Caco-2 (cell line): ENCODE measurements around the gene KCNAB1. TPM values are rescaled to one million over a fixed set of nuclear protein-coding genes. Genes with fewer than 3 reads are reported as not detected.
"Not testable (repeated sequence)": the region's sequence is repeated elsewhere in the genome, so short reads cannot be mapped to it uniquely, and the experiment has no call there.

ENCODE experiments used
- BruUV-seq: library from RNA; stranded (reverse); fragments of 400-500 nt; replicated peaks from 2 replicates; lab custom pipeline; 2021; lab: Mats Ljungman, UMichigan
- CTCF ChIA-PET: fragments of 300-600 bp; sonication (Branson Sonifier 250); formaldehyde crosslinking; loops from one replicate; lab custom pipeline; 2022; ENCODE audit warnings: antibody characterized with exemption; lab: Charles Lee
- POLR2A ChIA-PET: fragments of 300-600 bp; sonication (Branson Sonifier 250); formaldehyde crosslinking; loops from one replicate; lab custom pipeline; 2022; ENCODE audit warnings: antibody characterized with exemption; lab: Charles Lee
- DNase-seq, 2 experiments: peaks; one replicate each; pipeline versions ENCODE4 v3.0.0 to v3.0.0-alpha.2; 2020 to 2022
- H3K27me3 ChIP-seq: replicated peaks from 2 replicates; pipeline ENCODE4 v1.6.0; 2011; ENCODE audit warnings: low read length; ENCODE audit not compliant: control insufficient read depth, insufficient read depth
- H3K36me3 ChIP-seq: 2 replicates; pipeline ENCODE4 v1.5.1; 2011; ENCODE audit warnings: low read length; ENCODE audit not compliant: control insufficient read depth, insufficient read depth
- H3K4me1 ChIP-seq: fragments of 250-450 bp; sonication (Bioruptor Pico); 2 replicates; pipeline ENCODE4 v1.5.1; 2020; ENCODE audit warnings: mild to moderate bottlenecking
- H3K4me3 ChIP-seq: 2 replicates; pipeline ENCODE4 v1.5.1; 2011; ENCODE audit warnings: low read depth, mild to moderate bottlenecking, control low read depth, low read length
- H3K9me3 ChIP-seq: fragments of 250-450 bp; sonication (Bioruptor Pico); 2 replicates; pipeline ENCODE4 v1.5.1; 2020; ENCODE audit warnings: mild to moderate bottlenecking, moderate library complexity
- H3K27ac Mint-ChIP-seq: one replicate; pipeline ENCODE4 v1.8.0; 2022; ENCODE audit warnings: mixed read lengths; ENCODE audit not compliant: unreplicated experiment
- H3K27me3 Mint-ChIP-seq: one replicate; pipeline ENCODE4 v1.8.0; 2022; ENCODE audit warnings: mixed read lengths; ENCODE audit not compliant: insufficient read depth, unreplicated experiment
- H3K36me3 Mint-ChIP-seq: one replicate; pipeline ENCODE4 v1.8.0; 2022; ENCODE audit warnings: mild to moderate bottlenecking, mixed read lengths; ENCODE audit not compliant: insufficient read depth, unreplicated experiment
- H3K4me1 Mint-ChIP-seq: one replicate; pipeline ENCODE4 v1.8.0; 2022; ENCODE audit warnings: low read depth, mixed read lengths; ENCODE audit not compliant: unreplicated experiment
- H3K4me3 Mint-ChIP-seq: one replicate; pipeline ENCODE4 v1.8.0; 2022; ENCODE audit warnings: mild to moderate bottlenecking, moderate library complexity, mixed read lengths; ENCODE audit not compliant: unreplicated experiment
- H3K9me3 Mint-ChIP-seq: one replicate; pipeline ENCODE4 v1.8.0; 2022; ENCODE audit warnings: mixed read lengths; ENCODE audit not compliant: unreplicated experiment
- intact Hi-C: fragments of 100-400 bp; cut with micrococcal nuclease; formaldehyde crosslinking; loops from one replicate; pipeline ENCODE4 v1.10.0; 2022; ENCODE audit not compliant: unreplicated experiment
- total RNA-seq: library from RNA; stranded (reverse); gene quantifications from 2 replicates; pipeline ENCODE4 v1.2.3, GENCODE V29; 2022
- TF ChIP-seq, protein P1 (sequence below), 2 experiments: fragments of 200-600 bp in 1 of 2; IDR thresholded peaks; 1 replicate in 1 of 2; 2 replicates in 1 of 2; pipeline versions ENCODE4 v1.5.1 to v1.8.0; 2011 to 2022; ENCODE audit warnings: antibody characterized with exemption in 1 of 2, control low read depth in 1 of 2, inconsistent platforms in 1 of 2, low read depth in 1 of 2, low read length in 1 of 2, mild to moderate bottlenecking in 1 of 2, moderate library complexity in 1 of 2; ENCODE audit not compliant: insufficient read depth in 1 of 2, severe bottlenecking in 1 of 2, unreplicated experiment in 1 of 2

KCNAB1 gene
- total RNA-seq, 1 experiment from 2014 or later = 0.14 TPM

DNA sequence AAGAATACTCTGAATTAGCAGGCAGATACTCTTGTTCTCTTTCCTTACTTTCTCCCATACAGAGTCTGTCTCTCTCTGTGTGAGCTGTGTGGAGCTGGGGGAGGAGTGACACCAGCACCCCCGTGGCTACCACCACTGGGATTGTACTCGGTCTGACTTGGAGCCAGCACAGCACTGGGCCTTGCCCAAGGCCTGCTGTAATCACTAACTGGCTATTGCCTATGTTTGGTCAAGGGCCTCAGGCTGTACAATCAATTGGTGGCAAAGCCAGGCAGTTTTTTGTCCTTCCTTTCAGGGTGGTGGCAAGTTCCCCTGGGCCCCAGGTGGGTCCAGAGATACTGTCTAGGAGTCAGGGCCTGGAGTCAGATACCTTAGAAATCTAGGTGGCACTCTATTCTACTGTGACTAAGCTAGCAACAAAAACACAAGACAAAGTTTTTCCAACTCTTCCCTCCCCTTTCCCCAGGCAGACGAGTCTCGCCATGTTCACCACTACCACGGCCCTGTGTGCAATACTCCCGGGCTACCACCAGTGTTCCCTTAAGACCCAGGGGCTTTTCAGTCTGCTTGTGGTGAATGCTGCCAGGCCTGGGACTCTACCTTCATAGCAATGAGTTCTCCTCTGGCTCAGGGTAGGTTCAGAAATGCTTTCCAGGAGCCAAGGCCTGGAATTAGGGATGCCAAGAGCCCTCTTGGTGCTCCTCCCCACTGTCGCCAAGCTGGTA lies 151.8 kb downstream of the KCNAB1 start:
- Mint-ChIP-seq H3K36me3 (no peaks in the 10 kb centered on the region), H3K27ac (no peak overlapping the region), H3K4me3 (no peak overlapping the region), H3K27me3 (no peaks in the 10 kb centered on the region), H3K4me1 (no peaks in the 10 kb centered on the region), H3K9me3 (no peaks in the 10 kb centered on the region)
- DNase-seq = no peak
- Histone ChIP-seq H3K4me1 (no peaks in the 10 kb centered on the region), H3K36me3 (no peaks in the 10 kb centered on the region), H3K4me3 (no peak overlapping the region), H3K27me3 (no peaks in the 10 kb centered on the region), H3K9me3 (no peaks in the 10 kb centered on the region)
- intact Hi-C loops = no loop called here
- CTCF ChIA-PET = no interaction called here
- TF ChIP-seq, protein P1, sequence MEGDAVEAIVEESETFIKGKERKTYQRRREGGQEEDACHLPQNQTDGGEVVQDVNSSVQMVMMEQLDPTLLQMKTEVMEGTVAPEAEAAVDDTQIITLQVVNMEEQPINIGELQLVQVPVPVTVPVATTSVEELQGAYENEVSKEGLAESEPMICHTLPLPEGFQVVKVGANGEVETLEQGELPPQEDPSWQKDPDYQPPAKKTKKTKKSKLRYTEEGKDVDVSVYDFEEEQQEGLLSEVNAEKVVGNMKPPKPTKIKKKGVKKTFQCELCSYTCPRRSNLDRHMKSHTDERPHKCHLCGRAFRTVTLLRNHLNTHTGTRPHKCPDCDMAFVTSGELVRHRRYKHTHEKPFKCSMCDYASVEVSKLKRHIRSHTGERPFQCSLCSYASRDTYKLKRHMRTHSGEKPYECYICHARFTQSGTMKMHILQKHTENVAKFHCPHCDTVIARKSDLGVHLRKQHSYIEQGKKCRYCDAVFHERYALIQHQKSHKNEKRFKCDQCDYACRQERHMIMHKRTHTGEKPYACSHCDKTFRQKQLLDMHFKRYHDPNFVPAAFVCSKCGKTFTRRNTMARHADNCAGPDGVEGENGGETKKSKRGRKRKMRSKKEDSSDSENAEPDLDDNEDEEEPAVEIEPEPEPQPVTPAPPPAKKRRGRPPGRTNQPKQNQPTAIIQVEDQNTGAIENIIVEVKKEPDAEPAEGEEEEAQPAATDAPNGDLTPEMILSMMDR (IDR thresholded peaks at IDR 0.05; ENCODE audit: insufficient read depth in 1 of 2, low read depth in 1 of 2, low read length in 1 of 2, severe bottlenecking in 1 of 2, unreplicated experiment in 1 of 2) = no peak
- POLR2A ChIA-PET = no interaction called here
- BruUV-seq = no TSS peak

DNA sequence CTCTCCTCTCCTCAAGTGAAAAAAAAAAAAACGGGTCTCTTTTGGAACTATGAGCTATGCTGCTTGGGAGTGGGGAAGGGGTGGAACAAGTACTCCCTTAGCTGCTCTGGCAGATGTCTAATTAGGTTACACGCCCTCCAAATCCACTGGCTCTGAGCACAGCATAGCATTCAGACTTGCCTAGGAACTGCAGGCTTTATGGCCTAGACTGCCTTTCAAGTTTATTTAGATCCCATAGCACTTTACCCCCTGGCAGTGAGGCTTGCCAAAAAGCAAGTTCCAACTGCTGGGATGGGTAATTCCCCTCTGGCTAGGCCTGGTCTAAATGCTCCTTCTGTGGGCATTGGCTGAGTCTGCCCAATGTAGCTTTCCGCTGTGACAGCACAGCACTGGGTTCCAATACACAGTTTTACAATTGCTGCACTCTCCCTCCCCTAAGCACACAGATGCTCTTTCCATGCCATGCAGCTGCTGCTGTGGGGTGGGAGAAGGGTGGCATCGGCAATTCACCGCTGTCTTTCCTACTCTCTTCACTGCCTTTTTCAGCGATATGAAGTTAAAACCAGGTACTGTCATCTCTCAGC lies 152.8 kb downstream of the KCNAB1 start:
- Mint-ChIP-seq H3K4me1 (no peaks in the 10 kb centered on the region), H3K4me3 (no peak overlapping the region), H3K27me3 (no peaks in the 10 kb centered on the region), H3K36me3 (no peaks in the 10 kb centered on the region), H3K9me3 (no peaks in the 10 kb centered on the region), H3K27ac (no peak overlapping the region)
- Histone ChIP-seq H3K4me3 (no peak overlapping the region), H3K36me3 (no peaks in the 10 kb centered on the region), H3K27me3 (no peaks in the 10 kb centered on the region), H3K4me1 (no peaks in the 10 kb centered on the region), H3K9me3 (no peaks in the 10 kb centered on the region)
- TF ChIP-seq, protein P1 (IDR thresholded peaks at IDR 0.05; ENCODE audit: insufficient read depth in 1 of 2, low read depth in 1 of 2, low read length in 1 of 2, severe bottlenecking in 1 of 2, unreplicated experiment in 1 of 2) = no peak
- BruUV-seq = no TSS peak
- DNase-seq = no peak
- CTCF ChIA-PET = no interaction called here
- POLR2A ChIA-PET = no interaction called here
- intact Hi-C loops = no loop called here

- H3K9me3 ChIP-seq = no peaks in the 10 kb centered on the region
- intact Hi-C loops = no loop called here
- H3K27ac Mint-ChIP-seq = no peak overlapping the region
- no peaks in the 10 kb centered on the region for H3K9me3 Mint-ChIP-seq
- no peak overlapping the region for H3K4me3 Mint-ChIP-seq
- peak in 1 of 2 experiments; percentile 11 for DNase-seq
- no peaks in the 10 kb centered on the region for H3K4me1 Mint-ChIP-seq
- H3K36me3 Mint-ChIP-seq = no peaks in the 10 kb centered on the region
- TF ChIP-seq, protein P1 (IDR thresholded peaks at IDR 0.05; ENCODE audit: insufficient read depth in 1 of 2, low read depth in 1 of 2, low read length in 1 of 2, severe bottlenecking in 1 of 2, unreplicated experiment in 1 of 2) = no peak
- no TSS peak for BruUV-seq
- POLR2A ChIA-PET = no interaction called here
- no peaks in the 10 kb centered on the region for H3K27me3 ChIP-seq
- no peaks in the 10 kb centered on the region for H3K27me3 Mint-ChIP-seq
- H3K4me1 ChIP-seq = no peaks in the 10 kb centered on the region
- CTCF ChIA-PET = no interaction called here
- no peaks in the 10 kb centered on the region for H3K36me3 ChIP-seq
- H3K4me3 ChIP-seq = no peak overlapping the region
Measured at GRCh38 chr3:156274791-156275190, 154.4 kb downstream of the KCNAB1 start.

DNA sequence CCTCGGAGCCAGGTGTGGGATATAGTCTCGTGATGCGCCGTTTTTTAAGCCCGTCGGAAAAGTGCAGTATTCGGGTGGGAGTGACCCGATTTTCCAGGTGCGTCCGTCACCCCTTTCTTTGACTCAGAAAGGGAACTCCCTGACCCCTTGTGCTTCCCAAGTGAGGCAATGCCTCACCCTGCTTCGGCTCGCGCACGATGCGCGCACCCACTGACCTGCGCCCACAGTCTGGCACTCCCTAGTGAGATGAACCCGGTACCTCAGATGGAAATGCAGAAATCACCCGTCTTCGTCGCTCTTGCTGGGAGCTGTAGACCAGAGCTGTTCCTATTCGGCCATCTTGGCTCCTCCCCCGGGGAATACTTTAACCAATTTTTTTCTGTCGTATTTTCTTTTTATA lies 164.3 kb downstream of the KCNAB1 start:
- H3K36me3 Mint-ChIP-seq, H3K36me3 ChIP-seq, BruUV-seq, DNase-seq, H3K27ac Mint-ChIP-seq, H3K27me3 Mint-ChIP-seq, H3K9me3 ChIP-seq, H3K9me3 Mint-ChIP-seq, intact Hi-C loops, H3K4me1 Mint-ChIP-seq, H3K4me1 ChIP-seq, POLR2A ChIA-PET, H3K4me3 Mint-ChIP-seq, H3K27me3 ChIP-seq, H3K4me3 ChIP-seq, CTCF ChIA-PET: not testable (repeated sequence)
